ENCODE results near the gene XPA.

Gene XPA

DNA sequence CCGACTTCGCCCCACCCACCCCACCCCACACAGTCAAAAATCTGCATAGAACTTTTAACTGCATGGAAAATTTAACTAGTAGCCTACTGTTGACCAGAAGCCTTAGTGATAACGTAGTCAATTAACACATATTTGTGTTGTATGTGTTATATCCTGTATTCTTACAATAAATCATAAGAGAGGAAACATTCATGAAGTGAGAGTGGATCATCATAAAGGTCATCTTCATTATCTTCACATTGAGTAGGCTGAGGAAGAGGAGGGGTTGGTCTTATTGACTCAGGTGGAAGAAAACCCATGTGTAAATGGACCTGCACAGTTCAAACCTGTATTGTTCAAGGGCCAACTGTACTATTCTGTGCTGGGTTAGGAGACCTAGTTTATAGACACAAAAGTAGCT is 31.4 kb downstream of the XPA start:
- H3K36me3 ChIP-seq (ENCODE audit: control insufficient read depth, insufficient read depth, low read length) = no peaks in the 10 kb centered on the region

DNA sequence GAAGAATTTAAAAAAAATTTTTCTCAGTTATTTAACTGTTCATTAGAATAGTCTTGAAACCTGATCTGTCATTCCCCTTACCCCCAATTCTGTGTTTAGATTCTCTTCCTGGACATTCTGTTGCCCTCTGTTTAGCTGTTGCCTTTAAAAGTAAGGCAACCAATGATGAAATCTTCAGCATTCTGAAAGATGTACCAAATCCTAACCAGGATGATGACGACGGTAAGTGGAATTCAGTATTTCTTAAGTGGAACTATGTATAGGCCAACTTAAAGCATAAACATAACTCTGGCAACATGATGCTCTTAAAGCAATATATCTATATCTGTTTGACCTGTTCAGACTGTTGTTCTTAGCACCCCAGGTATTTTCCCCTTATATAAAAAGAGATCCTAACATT is 36.3 kb downstream of the XPA start:
- H3K79me2 ChIP-seq = no peaks in the 10 kb centered on the region
- H2AFZ ChIP-seq = no peak overlapping the region
- TF ChIP-seq, protein P1, sequence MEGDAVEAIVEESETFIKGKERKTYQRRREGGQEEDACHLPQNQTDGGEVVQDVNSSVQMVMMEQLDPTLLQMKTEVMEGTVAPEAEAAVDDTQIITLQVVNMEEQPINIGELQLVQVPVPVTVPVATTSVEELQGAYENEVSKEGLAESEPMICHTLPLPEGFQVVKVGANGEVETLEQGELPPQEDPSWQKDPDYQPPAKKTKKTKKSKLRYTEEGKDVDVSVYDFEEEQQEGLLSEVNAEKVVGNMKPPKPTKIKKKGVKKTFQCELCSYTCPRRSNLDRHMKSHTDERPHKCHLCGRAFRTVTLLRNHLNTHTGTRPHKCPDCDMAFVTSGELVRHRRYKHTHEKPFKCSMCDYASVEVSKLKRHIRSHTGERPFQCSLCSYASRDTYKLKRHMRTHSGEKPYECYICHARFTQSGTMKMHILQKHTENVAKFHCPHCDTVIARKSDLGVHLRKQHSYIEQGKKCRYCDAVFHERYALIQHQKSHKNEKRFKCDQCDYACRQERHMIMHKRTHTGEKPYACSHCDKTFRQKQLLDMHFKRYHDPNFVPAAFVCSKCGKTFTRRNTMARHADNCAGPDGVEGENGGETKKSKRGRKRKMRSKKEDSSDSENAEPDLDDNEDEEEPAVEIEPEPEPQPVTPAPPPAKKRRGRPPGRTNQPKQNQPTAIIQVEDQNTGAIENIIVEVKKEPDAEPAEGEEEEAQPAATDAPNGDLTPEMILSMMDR (IDR thresholded peaks at IDR 0.05) = no peak
- no peak overlapping the region for H3K9ac ChIP-seq
- H3K27me3 ChIP-seq (ENCODE audit: control insufficient read depth, insufficient read depth, low read length) = no peaks in the 10 kb centered on the region
- no peaks in the 10 kb centered on the region for H3K9me3 ChIP-seq (ENCODE audit: control insufficient read depth, low read length)
- no peak overlapping the region for H3K27ac ChIP-seq
- H3K4me2 ChIP-seq (ENCODE audit: low read length) = no peak overlapping the region
- no peak overlapping the region for H3K4me3 ChIP-seq (ENCODE audit: low read depth, low read length)
- H3K4me1 ChIP-seq = no peaks in the 10 kb centered on the region
- no peaks in the 10 kb centered on the region for H3K36me3 ChIP-seq (ENCODE audit: control insufficient read depth, insufficient read depth, low read length)

More for the DNA sequence above, 31.4 kb downstream of the XPA start:
- Histone ChIP-seq H3K27me3 (ENCODE audit: control insufficient read depth, insufficient read depth, low read length) (no peaks in the 10 kb centered on the region), H3K9ac (no peak overlapping the region), H3K27ac (no peak overlapping the region), H3K9me3 (ENCODE audit: control insufficient read depth, low read length) (no peaks in the 10 kb centered on the region), H3K4me3 (ENCODE audit: low read depth, low read length) (no peak overlapping the region), H3K79me2 (no peaks in the 10 kb centered on the region), H3K4me2 (ENCODE audit: low read length) (no peak overlapping the region), H3K4me1 (no peaks in the 10 kb centered on the region), H2AFZ (no peak overlapping the region)
- TF ChIP-seq, protein P1 (IDR thresholded peaks at IDR 0.05) = no peak

DNA sequence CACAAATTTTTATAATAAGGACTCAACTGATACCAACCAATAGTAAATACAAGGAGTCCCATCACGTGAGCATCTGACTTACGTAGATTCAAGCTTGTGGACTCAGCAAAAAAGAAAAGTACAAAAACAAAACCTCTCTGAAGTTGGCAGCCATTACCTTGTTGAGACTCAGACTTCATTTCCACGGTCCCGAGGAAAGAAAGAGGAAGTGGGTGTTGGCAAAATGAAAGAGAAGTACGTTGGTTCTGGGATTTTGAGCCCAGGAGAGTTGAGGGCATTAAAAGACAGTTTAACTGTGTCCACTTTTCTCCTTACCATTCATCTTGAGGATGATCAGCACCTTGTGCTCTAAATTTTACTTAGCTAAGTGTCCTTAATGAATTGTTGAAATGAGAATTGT is 36.8 kb downstream of the XPA start:
- no peak overlapping the region for H3K27ac ChIP-seq
- no peaks in the 10 kb centered on the region for H3K36me3 ChIP-seq (ENCODE audit: control insufficient read depth, insufficient read depth, low read length)
- no peak overlapping the region for H3K9ac ChIP-seq
- H3K4me2 ChIP-seq (ENCODE audit: low read length) = no peak overlapping the region
- no peaks in the 10 kb centered on the region for H3K9me3 ChIP-seq (ENCODE audit: control insufficient read depth, low read length)
- TF ChIP-seq, protein P1 (IDR thresholded peaks at IDR 0.05) = no peak
- no peaks in the 10 kb centered on the region for H3K4me1 ChIP-seq
- H3K79me2 ChIP-seq = no peaks in the 10 kb centered on the region
- no peaks in the 10 kb centered on the region for H3K27me3 ChIP-seq (ENCODE audit: control insufficient read depth, insufficient read depth, low read length)
- no peak overlapping the region for H3K4me3 ChIP-seq (ENCODE audit: low read depth, low read length)
- no peak overlapping the region for H2AFZ ChIP-seq

DNA sequence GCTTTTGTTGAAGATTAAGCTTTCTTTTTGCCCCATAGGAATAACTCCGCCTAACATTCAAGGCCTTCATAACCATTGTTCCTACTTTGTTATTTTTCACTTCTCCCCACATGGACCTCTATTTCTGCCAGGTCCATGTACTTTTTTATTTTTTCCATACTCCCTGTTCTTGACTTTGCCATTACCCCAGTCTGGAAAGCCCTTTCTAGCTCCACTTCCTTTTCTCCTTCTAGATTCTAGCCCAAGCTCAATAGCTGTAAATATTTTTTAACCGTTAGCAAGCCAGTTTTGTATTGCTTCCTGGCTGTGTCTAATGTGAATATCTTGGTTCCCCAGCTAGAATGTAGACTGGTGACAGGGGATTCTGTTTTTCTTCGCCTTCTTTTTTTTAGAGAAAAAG is 37.4 kb downstream of the XPA start:
- no peaks in the 10 kb centered on the region for H3K9me3 ChIP-seq (ENCODE audit: control insufficient read depth, low read length)
- no peak overlapping the region for H2AFZ ChIP-seq
- H3K79me2 ChIP-seq = no peaks in the 10 kb centered on the region
- H3K9ac ChIP-seq = no peak overlapping the region
- TF ChIP-seq, protein P1 (IDR thresholded peaks at IDR 0.05) = no peak
- H3K27me3 ChIP-seq (ENCODE audit: control insufficient read depth, insufficient read depth, low read length) = no peaks in the 10 kb centered on the region
- H3K4me2 ChIP-seq (ENCODE audit: low read length) = no peak overlapping the region
- no peaks in the 10 kb centered on the region for H3K36me3 ChIP-seq (ENCODE audit: control insufficient read depth, insufficient read depth, low read length)
- no peaks in the 10 kb centered on the region for H3K4me1 ChIP-seq
- H3K27ac ChIP-seq = no peak overlapping the region
- no peak overlapping the region for H3K4me3 ChIP-seq (ENCODE audit: low read depth, low read length)

DNA sequence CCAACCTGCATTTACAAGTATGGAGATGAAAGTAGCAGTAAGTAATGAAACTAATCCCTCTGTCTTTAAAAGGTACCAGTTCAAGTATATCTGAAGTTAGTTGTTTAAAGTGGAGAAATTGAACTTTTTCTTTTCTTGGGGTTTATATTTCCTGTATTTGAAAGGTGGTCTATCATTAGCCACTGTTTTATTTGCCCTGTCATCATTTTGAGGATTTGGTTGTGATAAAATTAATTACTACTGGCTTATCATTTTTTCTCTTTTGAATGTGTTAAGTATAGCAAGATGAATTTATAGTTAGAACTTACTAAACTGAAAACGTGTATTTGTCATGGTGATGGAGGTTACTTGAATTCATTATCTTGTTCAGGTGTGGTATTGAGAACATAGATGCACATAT is 38.4 kb downstream of the XPA start:
- Histone ChIP-seq H3K9me3 (ENCODE audit: control insufficient read depth, low read length) (no peaks in the 10 kb centered on the region), H3K4me3 (ENCODE audit: low read depth, low read length) (no peak overlapping the region), H2AFZ (no peak overlapping the region), H3K79me2 (no peaks in the 10 kb centered on the region), H3K36me3 (ENCODE audit: control insufficient read depth, insufficient read depth, low read length) (no peaks in the 10 kb centered on the region), H3K4me2 (ENCODE audit: low read length) (no peak overlapping the region), H3K9ac (no peak overlapping the region), H3K27me3 (ENCODE audit: control insufficient read depth, insufficient read depth, low read length) (no peaks in the 10 kb centered on the region), H3K27ac (no peak overlapping the region), H3K4me1 (no peaks in the 10 kb centered on the region)
- TF ChIP-seq, protein P1 (IDR thresholded peaks at IDR 0.05) = no peak

Measured in parathyroid adenoma (tissue), 2 donors.